ENCODE measurements around the gene SALL1. TPM values are rescaled to one million over a fixed set of nuclear protein-coding genes. Genes with fewer than 3 reads are reported as not detected.

Gene SALL1
- total RNA-seq, 1 experiment from 2014 or later = not detected

GRCh38 chr16:51166541-51166940, 15.5 kb upstream of the SALL1 start:
- no peak for DNase-seq (ENCODE audit: unreplicated experiment)
- ChIA-PET CTCF (interaction anchor here (0.7 kb wide), 1 partner anchor 743 kb away, joined by 3 read pairs; no protein-coding TSS in a partner anchor), POLR2A (no interaction called here)
- H3K36me3 Mint-ChIP-seq (ENCODE audit: insufficient read depth, unreplicated experiment) = no peaks in the 10 kb centered on the region
- no peaks in the 10 kb centered on the region for H3K9me3 Mint-ChIP-seq (ENCODE audit: unreplicated experiment)
- no TSS peak for BruUV-seq (replicated peaks)
- H3K27me3 Mint-ChIP-seq (ENCODE audit: insufficient read depth, unreplicated experiment) = no peaks in the 10 kb centered on the region
- TF ChIP-seq CTCF (IDR thresholded peaks at IDR 0.05; ENCODE audit: unreplicated experiment) = no peak
- peaks cover 6% of the 10 kb centered on the region for H3K4me1 Mint-ChIP-seq (ENCODE audit: insufficient read depth, unreplicated experiment)
- H3K27ac Mint-ChIP-seq (ENCODE audit: low read depth, unreplicated experiment) = no peak overlapping the region
- no peak overlapping the region for H3K4me3 Mint-ChIP-seq (ENCODE audit: unreplicated experiment)
- intact Hi-C loops (cut with micrococcal nuclease) = no loop called here

- no peak overlapping the region for H3K27ac Mint-ChIP-seq (ENCODE audit: low read depth, unreplicated experiment)
- no TSS peak for BruUV-seq (replicated peaks)
- ChIA-PET CTCF (interaction anchor here (0.7 kb wide), 1 partner anchor 744 kb away, joined by 3 read pairs; no protein-coding TSS in a partner anchor), POLR2A (no interaction called here)
- intact Hi-C loops (cut with micrococcal nuclease) = no loop called here
- H3K27me3 Mint-ChIP-seq (ENCODE audit: insufficient read depth, unreplicated experiment) = no peaks in the 10 kb centered on the region
- peaks cover 6% of the 10 kb centered on the region for H3K4me1 Mint-ChIP-seq (ENCODE audit: insufficient read depth, unreplicated experiment)
- H3K4me3 Mint-ChIP-seq (ENCODE audit: unreplicated experiment) = no peak overlapping the region
- no peaks in the 10 kb centered on the region for H3K36me3 Mint-ChIP-seq (ENCODE audit: insufficient read depth, unreplicated experiment)
- no peak for TF ChIP-seq CTCF (IDR thresholded peaks at IDR 0.05; ENCODE audit: unreplicated experiment)
- DNase-seq (ENCODE audit: unreplicated experiment) = no peak
- H3K9me3 Mint-ChIP-seq (ENCODE audit: unreplicated experiment) = no peaks in the 10 kb centered on the region
Measured at GRCh38 chr16:51166091-51166490, 15.0 kb upstream of the SALL1 start.

- ChIA-PET CTCF (interaction anchor here (0.6 to 0.8 kb wide), 2 partner anchors 161 to 777 kb away, joined by 3 read pairs; no protein-coding TSS in a partner anchor), POLR2A (no interaction called here)
- H3K9me3 Mint-ChIP-seq (ENCODE audit: unreplicated experiment) = no peaks in the 10 kb centered on the region
- peaks cover 10% of the 10 kb centered on the region for H3K4me1 Mint-ChIP-seq (ENCODE audit: insufficient read depth, unreplicated experiment)
- intact Hi-C loops (cut with micrococcal nuclease) = no loop called here
- no peak overlapping the region for H3K4me3 Mint-ChIP-seq (ENCODE audit: unreplicated experiment)
- BruUV-seq (replicated peaks) = no TSS peak
- H3K27me3 Mint-ChIP-seq (ENCODE audit: insufficient read depth, unreplicated experiment) = no peaks in the 10 kb centered on the region
- no peak overlapping the region for H3K27ac Mint-ChIP-seq (ENCODE audit: low read depth, unreplicated experiment)
- H3K36me3 Mint-ChIP-seq (ENCODE audit: insufficient read depth, unreplicated experiment) = no peaks in the 10 kb centered on the region
- TF ChIP-seq CTCF (IDR thresholded peaks at IDR 0.05; ENCODE audit: unreplicated experiment) = no peak
- DNase-seq (ENCODE audit: unreplicated experiment) = no peak
Measured at GRCh38 chr16:51165043-51165442, 14.0 kb upstream of the SALL1 start.

GRCh38 chr16:51164574-51164973, 13.5 kb upstream of the SALL1 start:
- BruUV-seq (replicated peaks) = no TSS peak
- TF ChIP-seq CTCF (IDR thresholded peaks at IDR 0.05; ENCODE audit: unreplicated experiment) = no peak
- intact Hi-C loops (cut with micrococcal nuclease) = no loop called here

More at GRCh38 chr16:51164574-51164973, 13.5 kb upstream of the SALL1 start:
- no peaks in the 10 kb centered on the region for H3K36me3 Mint-ChIP-seq (ENCODE audit: insufficient read depth, unreplicated experiment)
- H3K27me3 Mint-ChIP-seq (ENCODE audit: insufficient read depth, unreplicated experiment) = no peaks in the 10 kb centered on the region
- H3K27ac Mint-ChIP-seq (ENCODE audit: low read depth, unreplicated experiment) = no peak overlapping the region
- no peak for DNase-seq (ENCODE audit: unreplicated experiment)
- ChIA-PET CTCF (interaction anchor here (0.6 kb wide), 1 partner anchor 777 kb away, joined by 3 read pairs; no protein-coding TSS in a partner anchor), POLR2A (no interaction called here)
- no peaks in the 10 kb centered on the region for H3K9me3 Mint-ChIP-seq (ENCODE audit: unreplicated experiment)
- H3K4me1 Mint-ChIP-seq (ENCODE audit: insufficient read depth, unreplicated experiment) = peaks cover 14% of the 10 kb centered on the region
- H3K4me3 Mint-ChIP-seq (ENCODE audit: unreplicated experiment) = no peak overlapping the region
